H1 (cell line): ENCODE measurements around the gene CP. TPM values are rescaled to one million over a fixed set of nuclear protein-coding genes. Genes with fewer than 3 reads are reported as not detected.

ENCODE experiments used
- CTCF ChIA-PET: fragments of 300-600 bp; sonication (Branson Sonifier 250); formaldehyde crosslinking; loops from one replicate; lab custom pipeline; 2021; ENCODE audit not compliant: partially characterized antibody; lab: Charles Lee
- POLR2A ChIA-PET: fragments of 300-600 bp; sonication (Branson Sonifier 250); formaldehyde crosslinking; loops from one replicate; lab custom pipeline; 2021; ENCODE audit warnings: inconsistent platforms; ENCODE audit not compliant: partially characterized antibody; lab: Charles Lee
- DNase-seq, 2 experiments: peaks; one replicate each; pipeline versions ENCODE4 v3.0.0 to v3.0.0-alpha.2; 2010 to 2022; ENCODE audit warnings: low spot score in 2 of 2, low read depth in 1 of 2, mixed read lengths in 1 of 2
- FAIRE-seq: peaks from 2 replicates; lab custom pipeline; 2011; peaks lifted over from hg19 to GRCh38; lab: Jason Lieb, UNC
- H2AFZ ChIP-seq: 2 replicates; pipeline ENCODE4 v1.8.1; 2012; ENCODE audit warnings: low read length, inconsistent platforms
- H2AK5ac ChIP-seq: 2 replicates; pipeline ENCODE4 v1.6.1; 2013; ENCODE audit warnings: low read depth, low read length
- H2BK120ac ChIP-seq: replicated peaks from 2 replicates; pipeline ENCODE3; 2013; ENCODE audit warnings: low read depth, low read length, inconsistent platforms
- H2BK12ac ChIP-seq: 2 replicates; pipeline ENCODE4 v1.6.1; 2013; ENCODE audit warnings: low read depth, low read length
- H2BK15ac ChIP-seq: 2 replicates; pipeline ENCODE4 v1.6.1; 2013; ENCODE audit warnings: low read length
- H2BK20ac ChIP-seq: 2 replicates; pipeline ENCODE4 v1.6.1; 2013; ENCODE audit warnings: low read length
- H2BK5ac ChIP-seq: 2 replicates; pipeline ENCODE4 v1.6.1; 2013; ENCODE audit warnings: low read depth, low read length
- H3K14ac ChIP-seq: 2 replicates; pipeline ENCODE4 v1.6.1; 2013; ENCODE audit warnings: inconsistent platforms; ENCODE audit not compliant: insufficient read length
- H3K18ac ChIP-seq: 2 replicates; pipeline ENCODE4 v1.6.1; 2013; ENCODE audit warnings: low read length; ENCODE audit errors: extremely low read depth
- H3K23ac ChIP-seq: 2 replicates; pipeline ENCODE4 v1.6.1; 2013; ENCODE audit warnings: inconsistent platforms; ENCODE audit not compliant: insufficient read length
- H3K23me2 ChIP-seq: 2 replicates; pipeline ENCODE4 v1.6.1; 2013; ENCODE audit warnings: low read depth, low read length
- H3K27ac ChIP-seq: 2 replicates; pipeline ENCODE4 v1.6.1; 2011; ENCODE audit warnings: low read depth, low read length, inconsistent platforms
- H3K27me3 ChIP-seq, 4 experiments: replicated peaks in 1 of 4; 1 replicate in 1 of 4; 2 replicates in 3 of 4; pipeline versions ENCODE4 v1.6.1 to v1.8.1; 2011 to 2013; ENCODE audit warnings: low read length in 3 of 4, mild to moderate bottlenecking in 3 of 4, inconsistent platforms in 2 of 4, mixed read lengths in 2 of 4, moderate library complexity in 1 of 4; ENCODE audit not compliant: control insufficient read depth in 3 of 4, insufficient read depth in 3 of 4; ENCODE audit errors: extremely low read depth in 1 of 4
- H3K36me3 ChIP-seq, 4 experiments: 2 replicates each; pipeline versions ENCODE4 v1.6.1 to v1.8.1; 2011 to 2013; ENCODE audit warnings: mild to moderate bottlenecking in 4 of 4, low read length in 3 of 4, moderate library complexity in 2 of 4, control low read depth in 1 of 4, inconsistent platforms in 1 of 4; ENCODE audit not compliant: insufficient read depth in 4 of 4, control insufficient read depth in 2 of 4
- H3K4ac ChIP-seq: replicated peaks from 2 replicates; pipeline ENCODE3; 2013; ENCODE audit warnings: low read length, low read depth, mixed read lengths, inconsistent platforms; ENCODE audit not compliant: insufficient read length
- H3K4me1 ChIP-seq, 4 experiments: replicated peaks in 1 of 4; 1 replicate in 1 of 4; 2 replicates in 3 of 4; pipeline versions ENCODE4 v1.6.1 to v1.8.1; 2011 to 2013; ENCODE audit warnings: low read length in 3 of 4, inconsistent platforms in 2 of 4, mixed read lengths in 1 of 4; ENCODE audit not compliant: insufficient read depth in 4 of 4, control insufficient read depth in 3 of 4
- H3K4me2 ChIP-seq, 2 experiments: 2 replicates each; pipeline versions ENCODE4 v1.6.1 to v1.8.1; 2011 to 2013; ENCODE audit warnings: low read depth in 2 of 2, low read length in 2 of 2, control low read depth in 1 of 2, inconsistent platforms in 1 of 2, mild to moderate bottlenecking in 1 of 2; ENCODE audit not compliant: insufficient read depth in 1 of 2
- H3K4me3 ChIP-seq, 4 experiments: fragments of 200-600, 300-600 bp in 1 of 4; sonication (generic), shearing (Covaris generic), sonication (Bioruptor Twin) in 1 of 4; 2 replicates each; pipeline versions ENCODE4 v1.5.1 to v1.8.1; 2011 to 2016; ENCODE audit warnings: low read length in 4 of 4, low read depth in 3 of 4, control low read depth in 2 of 4, inconsistent platforms in 2 of 4, mild to moderate bottlenecking in 2 of 4, mixed read lengths in 1 of 4, moderate library complexity in 1 of 4; ENCODE audit not compliant: insufficient read depth in 2 of 4; ENCODE audit errors: extremely low read depth in 1 of 4
- H3K56ac ChIP-seq: replicated peaks from 2 replicates; pipeline ENCODE3; 2013; ENCODE audit warnings: low read depth, mild to moderate bottlenecking, mixed read lengths, low read length, inconsistent platforms; ENCODE audit not compliant: insufficient read length
- H3K79me1 ChIP-seq: 2 replicates; pipeline ENCODE4 v1.6.1; 2013; ENCODE audit warnings: low read depth, low read length, control low read depth
- H3K79me2 ChIP-seq, 2 experiments: 2 replicates each; pipeline versions ENCODE4 v1.6.1 to v1.8.1; 2012 to 2013; ENCODE audit warnings: low read length in 2 of 2, mild to moderate bottlenecking in 2 of 2, inconsistent platforms in 1 of 2; ENCODE audit not compliant: insufficient read depth in 2 of 2, control insufficient read depth in 1 of 2
- H3K9ac ChIP-seq, 4 experiments: replicated peaks in 1 of 4; 1 replicate in 1 of 4; 2 replicates in 3 of 4; pipeline versions ENCODE4 v1.6.1 to v1.8.1; 2011 to 2013; ENCODE audit warnings: low read depth in 3 of 4, low read length in 3 of 4, control low read depth in 2 of 4, mild to moderate bottlenecking in 2 of 4, moderate library complexity in 2 of 4, inconsistent platforms in 1 of 4; ENCODE audit errors: extremely low read depth in 1 of 4
- H3K9me3 ChIP-seq, 2 experiments: 2 replicates each; pipeline versions ENCODE4 v1.6.1 to v1.8.1; 2012 to 2013; ENCODE audit warnings: mild to moderate bottlenecking in 2 of 2, moderate library complexity in 2 of 2, control low read depth in 1 of 2, inconsistent platforms in 1 of 2, low read depth in 1 of 2, low read length in 1 of 2, mixed read lengths in 1 of 2; ENCODE audit not compliant: insufficient read depth in 2 of 2
- H4K20me1 ChIP-seq, 2 experiments: replicated peaks in 1 of 2; 2 replicates each; pipeline versions ENCODE3 to v1.8.1; 2011 to 2013; ENCODE audit warnings: inconsistent platforms in 2 of 2, low read length in 2 of 2, mild to moderate bottlenecking in 1 of 2; ENCODE audit not compliant: insufficient read depth in 2 of 2, control insufficient read depth in 1 of 2
- H4K5ac ChIP-seq: 2 replicates; pipeline ENCODE4 v1.6.1; 2013; ENCODE audit warnings: low read length, low read depth, mixed read lengths, inconsistent platforms; ENCODE audit not compliant: insufficient read length
- H4K8ac ChIP-seq: 2 replicates; pipeline ENCODE4 v1.8.0; 2013; ENCODE audit warnings: mild to moderate bottlenecking, moderate library complexity, low read length, inconsistent platforms; ENCODE audit not compliant: insufficient read depth; ENCODE audit errors: extremely low read depth
- H4K91ac ChIP-seq: replicated peaks from 2 replicates; pipeline ENCODE3; 2013; ENCODE audit warnings: low read length, mixed read lengths, inconsistent platforms; ENCODE audit not compliant: insufficient read length
- CTBP2 ChIP-seq: IDR thresholded peaks from 2 replicates; pipeline ENCODE4 v1.7.0; 2011; ENCODE audit warnings: borderline replicate concordance, mild to moderate bottlenecking, moderate library complexity, mixed read lengths, low read length; ENCODE audit not compliant: insufficient read depth, insufficient read length
- WGBS, 2 experiments: shearing (Covaris generic) in 1 of 2; methylation state at CpG; one replicate each; pipeline versions ENCODE4 v1.1.6 to v1.1.7; 2013 to 2015; ENCODE audit warnings: low lambda C conversion rate in 2 of 2, mixed read lengths in 2 of 2, inconsistent platforms in 1 of 2, low coverage in 1 of 2, missing lambda C conversion rate in 1 of 2; ENCODE audit not compliant: insufficient replicate concordance in 2 of 2, insufficient coverage in 1 of 2, insufficient read length in 1 of 2; ENCODE audit errors: extremely low coverage in 1 of 2, missing lambda C conversion rate in 1 of 2; 5-methylcytosine and 5-hydroxymethylcytosine counted together
- polyA plus RNA-seq, 7 experiments: library from polyadenylated mRNA; depleted of rRNA in 3 of 7; stranded (reverse) in 5 of 7; unstranded in 2 of 7; fragments of >200 nt in 5 of 7; fragments of 200-250 nt in 2 of 7; gene quantifications; 1 replicate in 5 of 7; 2 replicates in 1 of 7; 4 replicates in 1 of 7; pipeline versions ENCODE4 v1.2.1 to v1.2.3, GENCODE V29; 2011 to 2013; ENCODE audit warnings: missing spikeins in 2 of 7, mixed read lengths in 2 of 7
- total RNA-seq: library from RNA; stranded (reverse); fragmentation: NEBNext Ultra II Directional; extraction: Animal tissue kit (Norgen Biotek cat#: 25700); gene quantifications from 2 replicates; pipeline ENCODE4 v1.2.1, GENCODE V29; 2021

Gene CP
- total and polyA plus RNA-seq, 2 of the 8 experiments (the other 6 are each of a cell fraction or from before 2014, with no cell fraction given): 0.32 to 2.6 TPM

- POLR2A ChIA-PET: no interaction called here
- Histone ChIP-seq H3K36me3 (no peaks in the 10 kb centered on the region), H4K91ac (no peak overlapping the region), H2BK20ac (no peak overlapping the region), H3K4ac (no peak overlapping the region), H3K79me2 (no peaks in the 10 kb centered on the region), H2BK5ac (no peak overlapping the region), H3K4me2 (peak overlapping the region in 1 of 2 experiments; percentile 3; a peak in 1 of 4 replicates), H3K9me3 (no peaks in the 10 kb centered on the region), H4K5ac (no peak overlapping the region), H3K18ac (no peak overlapping the region), H2AK5ac (no peak overlapping the region), H3K14ac (no peak overlapping the region), H3K79me1 (no peaks in the 10 kb centered on the region), H3K56ac (no peak overlapping the region), H3K23ac (no peak overlapping the region), H2BK12ac (no peak overlapping the region), H2AFZ (no peak overlapping the region), H4K8ac (no peak overlapping the region), H3K4me3 (no peak overlapping the region), H4K20me1 (no peaks in the 10 kb centered on the region), H3K4me1 (peaks cover 0 to 10% (median under 1%) of the 10 kb centered on the region in 4 experiments; a peak in 2 of 7 replicates), H3K23me2 (no peaks in the 10 kb centered on the region; the same call in 1 of the 2 replicates), H3K27me3 (peaks cover 0 to 5% (median 2%) of the 10 kb centered on the region in 4 experiments; a peak in 3 of 7 replicates), H2BK120ac (no peak overlapping the region), H2BK15ac (no peak overlapping the region), H3K27ac (no peak overlapping the region), H3K9ac (peak overlapping the region in 1 of 4 experiments; percentile 34; a peak in 1 of 7 replicates)
- WGBS, 2 experiments: 31% methylated on average over 5 of the region's 5 CpGs; no CpG with 5 or more reads in 1 of the 2 experiments
- TF ChIP-seq CTBP2: no peak
- peak; percentile 39 for FAIRE-seq
- CTCF ChIA-PET: interaction anchor here (0.7 kb wide), 1 partner anchor 293 kb away, joined by 4 read pairs; no protein-coding TSS in a partner anchor
- DNase-seq: no peak
Observed at GRCh38 chr3:149247929-149248691, 26.5 kb upstream of the CP start.
